Colonic mucosa (tissue), 4 donors: Measurements from ENCODE around the gene GLRX. TPM values are rescaled to one million over a fixed set of nuclear protein-coding genes. Genes with fewer than 3 reads are reported as not detected.

Source experiments
- DNase-seq: peaks from one replicate; pipeline ENCODE4 v3.0.0-alpha.2; 2020
- H3K27ac ChIP-seq: fragments of 200-600 bp; one replicate; pipeline ENCODE4 v1.8.0; 2021
- H3K27me3 ChIP-seq: fragments of 200-600 bp; one replicate; pipeline ENCODE4 v1.8.0; 2021
- H3K36me3 ChIP-seq: fragments of 200-600 bp; one replicate; pipeline ENCODE4 v1.8.0; 2021
- H3K4me1 ChIP-seq: fragments of 200-600 bp; one replicate; pipeline ENCODE4 v1.8.0; 2021; ENCODE audit warnings: mild to moderate bottlenecking
- H3K4me3 ChIP-seq: fragments of 200-600 bp; one replicate; pipeline ENCODE4 v1.8.0; 2021
- H3K9ac ChIP-seq, 2 donors: one replicate each; pipeline ENCODE4 v1.7.0; 2013; ENCODE audit warnings: control low read depth in 2 of 2, low read depth in 2 of 2, low read length in 2 of 2
- H3K9me3 ChIP-seq: fragments of 200-600 bp; one replicate; pipeline ENCODE4 v1.8.0; 2021
- CTCF ChIP-seq: fragments of 200-600 bp; IDR thresholded peaks from one replicate; pipeline ENCODE4 v1.8.0; 2022; ENCODE audit warnings: antibody characterized with exemption, mild to moderate bottlenecking
- intact Hi-C: fragments of 100-400 bp; cut with DNase I; formaldehyde crosslinking; loops from one replicate; pipeline ENCODE4 v1.14.1; 2022
- total RNA-seq, 2 donors: library from RNA; stranded (reverse); fragmentation: NEBNext Ultra II Directional in 1 of 2; extraction: Animal tissue kit (Norgen Biotek cat#: 25700) in 1 of 2; gene quantifications; one replicate each; pipeline ENCODE4 v1.2.1, GENCODE V29; 2021
- donor health status: healthy.
- donor health status: DM: no; HTN: no; CAD: no.
- donor health status: DM: no; HTN: no; CAD: no.

GLRX gene
- total RNA-seq, 2 donors from 2014 or later: 52.8 to 89.6 TPM

DNA sequence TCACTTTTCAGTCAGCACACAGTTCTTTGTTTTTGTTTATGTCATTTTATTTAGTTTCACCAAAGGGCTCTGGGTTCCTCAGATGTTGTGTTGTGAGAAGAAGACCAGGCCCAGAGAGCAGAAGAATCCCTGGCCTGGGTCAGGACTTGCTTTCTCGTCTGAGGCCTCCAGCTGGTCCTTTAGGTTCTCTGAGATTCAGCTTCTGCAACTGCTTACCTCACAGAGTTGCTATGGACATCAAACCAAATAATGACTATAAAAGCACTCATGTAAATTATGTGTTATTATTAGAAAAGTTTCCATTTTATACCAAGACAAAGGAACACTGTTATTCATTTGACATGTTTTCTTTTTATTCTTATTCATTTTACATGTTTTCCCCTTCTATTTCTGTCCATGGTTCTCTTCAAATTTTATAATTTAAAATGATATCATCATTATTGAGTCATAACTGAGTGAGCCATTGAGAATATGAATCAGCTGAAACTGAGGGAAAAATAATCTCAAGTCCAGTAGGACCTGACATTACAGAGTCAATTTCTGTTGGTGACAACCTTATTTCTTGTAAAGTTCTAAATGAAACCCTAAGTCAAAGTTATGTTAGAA is 44.0 kb upstream of the GLRX start:
- Histone ChIP-seq H3K4me3 (no peak overlapping the region), H3K36me3 (no peaks in the 10 kb centered on the region), H3K27ac (no peak overlapping the region), H3K4me1 (no peaks in the 10 kb centered on the region), H3K9ac (no peak overlapping the region), H3K9me3 (no peaks in the 10 kb centered on the region), H3K27me3 (no peaks in the 10 kb centered on the region)
- no peak for TF ChIP-seq CTCF
- intact Hi-C loops: no loop called here
- no peak for DNase-seq

- no peaks in the 10 kb centered on the region for H3K27me3 ChIP-seq
- H3K9me3 ChIP-seq: no peaks in the 10 kb centered on the region
- peak overlapping the region; percentile 71 for H3K27ac ChIP-seq
- H3K4me1 ChIP-seq: no peaks in the 10 kb centered on the region
- no peaks in the 10 kb centered on the region for H3K36me3 ChIP-seq
- no peak overlapping the region for H3K9ac ChIP-seq
- intact Hi-C loops: loop anchor here (5.0 kb wide), 1 partner anchor 97 kb away; the partner anchor contains the start of gene ELL2
- peak; percentile 54 for DNase-seq
- no peak for TF ChIP-seq CTCF
- H3K4me3 ChIP-seq: no peak overlapping the region
Observed at GRCh38 chr5:95864944-95865504, 42.5 kb upstream of the GLRX start.

GRCh38 chr5:95864456-95864855 is 41.9 kb upstream of the GLRX start:
- intact Hi-C loops: loop anchor here (5.0 kb wide), 1 partner anchor 98 kb away; the partner anchor contains the start of gene ELL2
- H3K36me3 ChIP-seq: no peaks in the 10 kb centered on the region
- H3K27ac ChIP-seq: peak overlapping the region; percentile 71
- no peaks in the 10 kb centered on the region for H3K27me3 ChIP-seq
- DNase-seq: no peak
- no peak overlapping the region for H3K9ac ChIP-seq
- H3K9me3 ChIP-seq: no peaks in the 10 kb centered on the region
- H3K4me1 ChIP-seq: no peaks in the 10 kb centered on the region
- no peak overlapping the region for H3K4me3 ChIP-seq
- TF ChIP-seq CTCF: no peak

DNA sequence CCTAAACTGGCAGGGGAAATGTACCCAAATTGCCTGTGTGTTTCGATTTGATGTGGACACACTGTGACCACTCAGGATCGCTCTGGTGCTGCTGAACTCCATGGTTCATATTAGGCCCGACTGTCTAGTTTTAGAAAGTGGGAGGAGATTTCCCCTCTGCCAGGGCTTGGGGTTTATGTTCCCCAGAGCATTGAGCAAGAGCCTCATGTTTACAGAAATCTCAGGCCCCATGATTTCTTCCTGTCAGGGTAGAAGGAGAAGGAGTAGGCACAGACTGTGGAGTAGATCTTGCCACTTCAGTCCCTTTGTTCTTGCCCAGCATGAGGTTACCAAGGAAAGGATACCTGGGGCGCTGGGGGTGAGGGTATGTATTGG is 40.8 kb upstream of the GLRX start:
- DNase-seq: peak; percentile 28
- intact Hi-C loops: loop anchor here (5.0 kb wide), 1 partner anchor 99 kb away; the partner anchor contains the start of gene ELL2
- Histone ChIP-seq H3K27ac (no peak overlapping the region), H3K27me3 (no peaks in the 10 kb centered on the region), H3K9ac (peak overlapping the region in 1 of 2 donors; percentile 7), H3K9me3 (no peaks in the 10 kb centered on the region), H3K4me1 (peaks cover 6% of the 10 kb centered on the region), H3K36me3 (no peaks in the 10 kb centered on the region), H3K4me3 (no peak overlapping the region)
- no peak for TF ChIP-seq CTCF

DNA sequence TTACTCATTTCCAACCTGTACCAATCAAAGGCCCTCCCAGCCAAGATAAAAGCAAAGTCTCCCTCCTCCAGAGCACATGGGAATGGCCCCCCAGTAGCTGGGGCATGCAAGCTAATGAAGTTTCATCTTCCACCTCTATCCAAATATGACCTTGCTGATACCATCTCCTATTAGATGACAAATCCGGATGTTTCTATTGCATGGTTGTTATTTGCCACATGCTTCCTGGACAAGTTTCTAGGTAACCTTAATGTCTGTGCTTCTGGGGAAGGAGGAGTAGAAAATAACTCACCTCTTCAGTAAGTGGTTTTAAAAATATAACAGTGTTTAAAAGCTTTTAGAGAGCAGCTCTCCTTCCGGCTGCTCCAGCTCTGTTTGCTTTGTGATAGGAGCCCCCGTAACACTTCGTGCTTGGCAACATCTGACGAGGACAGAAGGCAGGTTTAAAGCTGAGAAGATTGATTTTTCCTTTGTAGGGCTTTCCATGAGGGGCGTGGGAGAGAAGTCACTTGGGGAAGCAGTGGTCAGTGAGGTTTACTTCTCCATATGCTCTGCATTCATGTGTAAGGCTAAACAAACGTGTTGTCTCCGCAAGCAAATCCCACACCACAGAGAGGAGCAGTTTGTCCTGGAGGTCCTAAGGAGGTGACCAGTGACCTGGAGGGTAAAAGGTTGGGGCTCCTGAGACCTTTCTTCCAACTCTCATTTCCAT is 40.3 kb upstream of the GLRX start:
- Histone ChIP-seq H3K4me3 (no peak overlapping the region), H3K4me1 (peaks cover 7% of the 10 kb centered on the region), H3K27ac (no peak overlapping the region), H3K27me3 (no peaks in the 10 kb centered on the region), H3K9ac (peak overlapping the region in 1 of 2 donors; percentile 7), H3K36me3 (no peaks in the 10 kb centered on the region), H3K9me3 (no peaks in the 10 kb centered on the region)
- DNase-seq: peak; percentile 11
- TF ChIP-seq CTCF: no peak
- intact Hi-C loops: loop anchor here (5.0 kb wide), 1 partner anchor 99 kb away; the partner anchor contains the start of gene ELL2
